Small intestine (tissue), 7 donors: Measurements from ENCODE around the gene MAPK11. TPM values are rescaled to one million over a fixed set of nuclear protein-coding genes. Genes with fewer than 3 reads are reported as not detected.

ENCODE experiments used
- DNase-seq, 2 donors: peaks; one replicate each; pipeline versions ENCODE4 v3.0.0 to v3.0.0-alpha.2; 2013
- FAIRE-seq: peaks from 2 replicates; lab custom pipeline; 2012; peaks lifted over from hg19 to GRCh38; lab: Jason Lieb, UNC
- H3K27ac ChIP-seq, 3 donors: one replicate each; pipeline ENCODE4 v1.5.1; 2013; ENCODE audit warnings: low read length in 2 of 3, mild to moderate bottlenecking in 2 of 3, control low read depth in 1 of 3, inconsistent platforms in 1 of 3, low read depth in 1 of 3, moderate library complexity in 1 of 3
- H3K27me3 ChIP-seq, 3 donors: one replicate each; pipeline ENCODE4 v1.6.1; 2013; ENCODE audit warnings: low read length in 3 of 3, inconsistent platforms in 1 of 3; ENCODE audit not compliant: control insufficient read depth in 3 of 3, insufficient read depth in 3 of 3
- H3K36me3 ChIP-seq, 3 donors: one replicate each; pipeline ENCODE4 v1.6.1; 2013; ENCODE audit warnings: low read length in 3 of 3, inconsistent platforms in 1 of 3, low read depth in 1 of 3, mild to moderate bottlenecking in 1 of 3, moderate library complexity in 1 of 3; ENCODE audit not compliant: control insufficient read depth in 3 of 3, insufficient read depth in 2 of 3
- H3K4me1 ChIP-seq, 3 donors: one replicate each; pipeline ENCODE4 v1.6.1; 2013; ENCODE audit warnings: low read length in 2 of 3, inconsistent platforms in 1 of 3, low read depth in 1 of 3, mild to moderate bottlenecking in 1 of 3, moderate library complexity in 1 of 3; ENCODE audit not compliant: control insufficient read depth in 3 of 3, insufficient read depth in 2 of 3
- H3K4me3 ChIP-seq, 3 donors: one replicate each; pipeline ENCODE4 v1.5.1; 2013; ENCODE audit warnings: low read length in 3 of 3, control low read depth in 1 of 3, inconsistent platforms in 1 of 3, low read depth in 1 of 3, mild to moderate bottlenecking in 1 of 3, moderate library complexity in 1 of 3
- H3K9me3 ChIP-seq, 2 donors: one replicate each; pipeline ENCODE4 v1.6.1; 2013; ENCODE audit warnings: low read depth in 1 of 2, low read length in 1 of 2; ENCODE audit not compliant: control insufficient read depth in 2 of 2, insufficient read depth in 1 of 2
- WGBS, 3 donors: extraction: QIAGEN DNeasy Blood & Tissue Kit; methylation state at CpG; one replicate each; pipeline ENCODE4 v1.1.7; 2013; 5-methylcytosine and 5-hydroxymethylcytosine counted together
- polyA plus RNA-seq, 4 donors: library from polyadenylated mRNA; stranded (reverse) in 3 of 4; unstranded in 1 of 4; fragments of 200-250 nt in 3 of 4; fragments of 120-200 nt in 1 of 4; gene quantifications; one replicate each; pipeline versions ENCODE4 v1.2.1 to v1.2.3, GENCODE V29; 2013
- donor health status: healthy with polysubstance abuse.
- donor health status: control.
- donor health status: control.
- donor health status: Bipolar disorder and iron deficiency.
- donor health status: healthy.

Gene MAPK11
- polyA plus RNA-seq, 4 donors, result 2.2 to 7.9 (median 2.4) TPM; not detected in 1

DNA sequence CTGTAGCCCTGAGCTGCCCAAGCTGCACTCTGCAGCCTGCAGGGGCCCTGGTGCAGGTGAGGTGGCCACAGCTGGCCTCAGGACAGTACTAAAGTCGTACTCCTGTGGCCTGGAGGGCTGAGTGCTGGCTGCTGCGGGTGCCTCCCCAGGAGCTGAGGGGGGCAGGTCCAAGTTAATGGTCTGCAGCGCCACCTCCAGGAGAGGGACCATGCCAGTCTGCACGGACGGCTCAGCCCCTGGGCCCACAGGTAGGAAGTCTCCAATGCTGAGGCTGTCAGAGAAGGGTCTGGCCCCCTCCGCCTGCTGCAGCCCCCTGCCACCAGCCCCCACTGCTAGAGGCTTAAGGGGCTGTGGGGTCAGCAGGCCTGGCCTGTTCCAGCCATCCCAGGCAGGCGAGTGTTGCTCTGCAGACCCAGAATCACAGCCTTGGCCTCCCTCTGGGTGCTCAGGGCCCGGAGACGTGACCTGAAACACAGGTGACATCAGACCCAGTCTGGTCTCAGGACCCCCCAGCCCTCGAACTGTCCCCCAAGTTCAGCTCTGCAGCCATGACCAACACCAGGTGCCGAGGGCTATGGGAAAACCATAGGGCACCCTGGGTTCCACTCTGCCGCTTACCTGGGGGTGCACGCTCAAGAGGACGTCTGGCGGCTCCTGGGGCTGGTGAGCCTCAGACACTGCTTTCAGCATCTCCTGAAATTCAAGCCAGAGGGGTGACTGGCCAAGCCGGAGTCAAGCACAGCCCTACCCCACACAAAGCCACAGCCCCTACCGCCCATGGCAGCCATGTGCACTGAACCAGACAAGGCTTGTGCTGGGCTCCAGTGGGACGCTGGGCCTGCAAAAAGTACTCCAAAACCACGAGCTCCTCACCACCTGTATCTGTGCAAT lies 48.5 kb downstream of the MAPK11 start:
- no peak overlapping the region for H3K4me3 ChIP-seq
- no peak overlapping the region for H3K27ac ChIP-seq
- peaks cover 14 to 93% (median 25%) of the 10 kb centered on the region in 3 donors for H3K36me3 ChIP-seq
- DNase-seq (no peak), FAIRE-seq (no peak)
- H3K4me1 ChIP-seq, result peaks cover 0 to 7% (median 0%) of the 10 kb centered on the region in 3 donors
- no peaks in the 10 kb centered on the region for H3K9me3 ChIP-seq
- H3K27me3 ChIP-seq, result no peaks in the 10 kb centered on the region
- 92 to 94% (median 93%) methylated on average over 16 to 19 of the region's 19 CpGs for WGBS, 3 donors

DNA sequence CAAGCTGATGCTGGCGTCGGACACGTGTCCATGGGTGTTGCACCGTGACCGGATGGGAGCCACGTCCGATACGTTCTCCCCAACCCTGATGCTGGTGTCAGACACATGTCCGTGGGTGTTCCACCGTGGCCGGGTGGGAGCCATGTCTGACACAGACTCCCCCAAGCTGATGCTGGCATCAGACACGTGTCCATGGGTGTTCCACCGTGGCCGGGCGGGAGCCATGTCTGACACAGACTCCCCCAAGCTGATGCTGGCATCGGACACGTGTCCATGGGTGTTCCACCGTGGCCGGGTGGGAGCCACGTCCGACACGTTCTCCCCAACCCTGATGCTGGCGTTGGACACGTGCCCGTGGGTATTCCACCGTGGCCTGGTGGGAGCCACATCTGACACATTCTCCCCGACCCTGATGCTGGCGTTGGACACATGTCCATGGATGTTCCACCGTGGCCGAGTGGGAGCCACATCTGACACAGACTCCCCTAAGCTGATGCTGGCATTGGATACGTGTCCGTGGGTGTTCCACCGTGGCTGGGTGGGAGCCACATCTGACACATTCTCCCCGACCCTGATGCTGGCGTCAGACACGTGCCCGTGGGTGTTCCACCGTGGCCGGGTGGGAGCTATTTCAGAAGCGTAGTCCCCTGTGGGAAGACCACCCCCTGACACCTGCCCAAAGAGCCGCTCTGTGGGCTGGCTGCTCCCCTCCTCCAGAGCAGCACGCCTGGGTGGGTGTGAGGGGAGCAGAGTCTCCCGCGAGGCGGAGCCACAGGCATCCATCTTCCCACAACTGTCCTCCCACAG lies 49.4 kb downstream of the MAPK11 start:
- peaks cover 0 to 7% (median 0%) of the 10 kb centered on the region in 3 donors for H3K4me1 ChIP-seq
- DNase-seq (no peak), FAIRE-seq (no peak)
- no peaks in the 10 kb centered on the region for H3K27me3 ChIP-seq
- 96 to 98% (median 97%) methylated on average over 45 of the region's 45 CpGs for WGBS, 3 donors
- H3K36me3 ChIP-seq, result peaks cover 12 to 94% (median 24%) of the 10 kb centered on the region in 3 donors
- H3K4me3 ChIP-seq, result no peak overlapping the region
- no peaks in the 10 kb centered on the region for H3K9me3 ChIP-seq
- H3K27ac ChIP-seq, result no peak overlapping the region

DNA sequence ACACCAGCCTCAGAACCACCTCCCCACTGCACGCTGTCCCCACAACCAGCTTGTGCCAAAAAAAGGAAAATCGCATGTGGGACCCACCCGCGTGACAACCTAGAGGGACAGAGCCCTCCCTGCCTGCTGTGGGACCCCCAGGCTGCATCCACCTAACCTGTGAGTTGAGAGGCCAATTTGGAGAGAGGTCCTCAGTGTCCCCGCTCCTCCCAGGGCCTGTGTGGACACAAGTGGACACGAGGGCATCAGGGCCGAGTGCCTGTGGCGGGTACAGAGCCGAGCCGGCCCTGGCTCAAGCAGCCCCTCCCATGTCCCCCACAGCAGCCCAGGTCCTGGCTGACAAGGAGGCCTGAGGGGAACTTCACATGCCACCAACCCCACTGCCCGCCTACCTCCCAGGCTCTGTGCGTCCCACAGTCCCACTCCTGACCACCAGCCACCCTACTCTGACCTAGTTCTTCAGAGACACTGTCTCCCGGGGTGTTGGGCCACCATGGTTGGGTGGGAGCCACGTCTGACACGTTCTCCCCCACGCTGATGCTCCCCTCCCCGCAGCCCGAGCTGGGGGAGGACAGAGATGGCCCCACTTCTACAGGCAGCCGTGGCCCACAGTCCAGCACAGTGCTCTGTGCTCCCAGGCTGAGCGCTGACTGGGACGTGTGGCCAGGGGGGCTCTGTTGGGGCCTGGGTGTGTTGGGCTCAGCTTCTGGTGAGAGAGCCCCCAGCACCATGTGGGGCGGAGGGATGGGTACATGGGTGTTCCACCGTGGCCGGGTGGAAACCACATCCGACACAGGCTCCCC lies 50.2 kb downstream of the MAPK11 start:
- 86 to 89% (median 86%) methylated on average over 25 of the region's 25 CpGs for WGBS, 3 donors
- Histone ChIP-seq H3K4me3 (no peak overlapping the region), H3K27ac (no peak overlapping the region), H3K9me3 (no peaks in the 10 kb centered on the region), H3K4me1 (no peaks in the 10 kb centered on the region), H3K27me3 (no peaks in the 10 kb centered on the region), H3K36me3 (peaks cover 7 to 95% (median 24%) of the 10 kb centered on the region in 3 donors)
- DNase-seq, result no peak
- no peak for FAIRE-seq

DNA sequence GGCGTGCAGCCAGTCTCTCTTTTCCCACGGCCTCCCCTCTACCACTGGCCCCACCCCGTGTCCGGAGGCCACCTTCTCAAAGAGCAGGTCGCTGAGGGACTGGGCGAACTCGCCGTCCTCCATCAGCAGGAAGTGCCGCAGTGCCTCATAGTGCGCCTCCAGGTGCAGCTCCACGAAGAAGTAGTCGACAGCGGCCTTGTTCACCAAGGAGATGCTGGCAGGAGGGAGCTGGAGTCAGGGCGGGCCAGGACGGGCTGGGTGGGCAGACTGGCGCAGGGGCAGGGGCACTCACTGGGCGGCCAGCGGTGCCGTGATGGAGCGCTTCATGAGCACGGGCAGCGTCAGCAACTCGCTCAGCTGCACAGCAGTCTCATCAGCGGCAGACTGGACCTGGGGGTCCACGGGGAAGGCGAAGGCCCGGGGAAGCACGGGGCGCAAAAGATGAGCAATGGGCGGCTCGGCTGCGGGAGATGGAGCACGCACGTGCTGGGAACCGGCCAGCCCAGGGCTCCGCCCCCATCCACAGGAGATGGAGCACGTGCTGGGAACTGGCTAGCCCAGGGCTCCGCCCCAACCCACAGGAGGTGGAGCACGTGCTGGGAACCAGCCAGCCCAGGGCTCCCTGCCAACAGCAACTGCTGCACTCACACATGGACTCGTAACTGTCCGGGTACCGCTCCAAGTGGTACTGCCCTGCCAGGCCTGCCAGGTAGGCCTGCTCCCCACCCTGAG lies 51.0 kb downstream of the MAPK11 start:
- H3K9me3 ChIP-seq, result no peaks in the 10 kb centered on the region
- H3K36me3 ChIP-seq, result peaks cover 9 to 97% (median 21%) of the 10 kb centered on the region in 3 donors
- FAIRE-seq, result no peak
- H3K27me3 ChIP-seq, result no peaks in the 10 kb centered on the region
- peak; percentile 65 to 90 for DNase-seq
- 63 to 76% (median 71%) methylated on average over 35 to 42 of the region's 42 CpGs for WGBS, 3 donors
- H3K27ac ChIP-seq, result no peak overlapping the region
- H3K4me1 ChIP-seq, result no peaks in the 10 kb centered on the region
- H3K4me3 ChIP-seq, result no peak overlapping the region

DNA sequence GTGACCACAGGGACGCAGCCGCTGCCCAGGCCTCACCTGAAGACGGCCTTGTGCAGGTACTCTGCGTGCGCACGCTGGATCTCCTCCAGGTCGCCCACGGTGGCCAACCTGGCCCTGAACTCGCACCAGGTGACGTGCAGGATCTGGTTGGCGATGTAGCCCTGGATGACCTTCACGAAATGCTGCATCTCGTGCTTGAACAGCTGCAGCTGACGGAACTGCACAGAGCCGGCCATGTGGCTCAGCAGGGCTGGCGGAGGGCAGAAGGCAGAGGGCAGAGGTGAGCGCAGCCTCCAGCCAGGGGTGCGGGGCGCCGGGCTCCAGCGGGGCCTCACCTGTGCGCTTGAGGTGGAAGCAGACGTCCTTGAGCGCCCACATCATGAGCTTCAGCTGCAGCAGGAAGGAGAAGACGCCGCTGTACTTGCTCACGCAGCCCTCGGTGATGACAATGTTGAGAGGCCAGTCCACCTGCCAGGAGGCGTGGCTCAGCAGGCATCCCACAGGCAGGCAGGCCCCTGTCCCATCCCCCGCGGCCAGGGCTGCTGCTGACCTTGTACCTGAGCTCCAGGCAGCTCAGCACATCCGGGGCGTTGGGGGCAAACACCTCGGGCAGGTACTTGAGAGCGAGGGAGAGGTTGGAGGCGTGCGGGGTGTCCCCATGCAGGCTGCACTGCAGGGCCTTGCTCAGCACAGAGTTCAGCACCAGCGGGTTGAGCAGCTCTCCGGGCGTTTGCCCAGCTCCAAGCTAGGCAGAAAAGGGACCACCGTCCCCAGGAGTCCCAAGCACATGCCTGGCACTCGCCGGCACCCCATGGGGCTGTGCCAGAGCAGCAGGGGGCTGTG lies 51.8 kb downstream of the MAPK11 start:
- no peaks in the 10 kb centered on the region for H3K27me3 ChIP-seq
- H3K9me3 ChIP-seq, result no peaks in the 10 kb centered on the region
- no peak for DNase-seq
- H3K4me3 ChIP-seq, result no peak overlapping the region
- H3K36me3 ChIP-seq, result peaks cover 5 to 98% (median 19%) of the 10 kb centered on the region in 3 donors
- FAIRE-seq, result no peak
- no peak overlapping the region for H3K27ac ChIP-seq
- WGBS, 3 donors, result 77 to 84% (median 78%) methylated on average over 39 to 43 of the region's 43 CpGs
- no peaks in the 10 kb centered on the region for H3K4me1 ChIP-seq

DNA sequence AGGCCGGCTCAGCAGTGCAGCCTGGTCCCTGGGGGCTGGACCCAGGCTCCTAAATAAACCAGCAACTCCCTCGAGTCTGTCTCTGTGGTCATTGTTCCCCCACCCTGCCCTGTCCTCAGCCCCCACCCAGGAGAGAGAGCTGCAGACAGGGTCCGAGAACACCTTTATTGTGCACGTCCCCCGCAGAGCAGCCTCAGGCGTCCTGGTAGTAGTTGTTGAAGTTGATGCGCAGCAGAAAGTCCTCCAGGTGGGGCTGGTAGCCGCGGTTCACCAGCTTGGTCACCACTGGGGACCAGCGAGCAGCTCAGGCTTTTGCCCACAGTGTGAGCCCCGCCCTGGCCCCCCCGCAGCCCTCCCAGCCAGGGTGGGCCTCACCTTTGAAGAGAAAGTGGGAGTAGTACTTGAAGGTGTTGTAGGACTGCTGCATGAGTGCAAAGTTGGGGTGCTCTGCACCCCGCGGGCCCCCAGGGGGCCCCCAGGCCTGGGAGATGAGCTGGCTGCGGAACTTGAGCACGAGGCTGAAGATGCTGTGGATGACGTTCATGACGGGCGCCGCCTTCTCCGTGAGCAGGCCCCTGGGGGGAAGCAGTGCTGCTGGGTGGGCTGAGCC lies 52.5 kb downstream of the MAPK11 start:
- FAIRE-seq, result no peak
- H3K27me3 ChIP-seq, result no peaks in the 10 kb centered on the region
- peaks cover 5 to 97% (median 19%) of the 10 kb centered on the region in 3 donors for H3K36me3 ChIP-seq
- DNase-seq, result no peak
- no peaks in the 10 kb centered on the region for H3K9me3 ChIP-seq
- 87 to 91% (median 88%) methylated on average over 21 of the region's 21 CpGs for WGBS, 3 donors
- no peak overlapping the region for H3K4me3 ChIP-seq
- no peaks in the 10 kb centered on the region for H3K4me1 ChIP-seq
- H3K27ac ChIP-seq, result no peak overlapping the region
